T-helper 9 cell (primary cell): ENCODE measurements around the gene CNN2.

ENCODE experiments used
- DNase-seq: peaks from one replicate; pipeline ENCODE4 v3.0.0-alpha.2; 2020

The CNN2 gene

DNA sequence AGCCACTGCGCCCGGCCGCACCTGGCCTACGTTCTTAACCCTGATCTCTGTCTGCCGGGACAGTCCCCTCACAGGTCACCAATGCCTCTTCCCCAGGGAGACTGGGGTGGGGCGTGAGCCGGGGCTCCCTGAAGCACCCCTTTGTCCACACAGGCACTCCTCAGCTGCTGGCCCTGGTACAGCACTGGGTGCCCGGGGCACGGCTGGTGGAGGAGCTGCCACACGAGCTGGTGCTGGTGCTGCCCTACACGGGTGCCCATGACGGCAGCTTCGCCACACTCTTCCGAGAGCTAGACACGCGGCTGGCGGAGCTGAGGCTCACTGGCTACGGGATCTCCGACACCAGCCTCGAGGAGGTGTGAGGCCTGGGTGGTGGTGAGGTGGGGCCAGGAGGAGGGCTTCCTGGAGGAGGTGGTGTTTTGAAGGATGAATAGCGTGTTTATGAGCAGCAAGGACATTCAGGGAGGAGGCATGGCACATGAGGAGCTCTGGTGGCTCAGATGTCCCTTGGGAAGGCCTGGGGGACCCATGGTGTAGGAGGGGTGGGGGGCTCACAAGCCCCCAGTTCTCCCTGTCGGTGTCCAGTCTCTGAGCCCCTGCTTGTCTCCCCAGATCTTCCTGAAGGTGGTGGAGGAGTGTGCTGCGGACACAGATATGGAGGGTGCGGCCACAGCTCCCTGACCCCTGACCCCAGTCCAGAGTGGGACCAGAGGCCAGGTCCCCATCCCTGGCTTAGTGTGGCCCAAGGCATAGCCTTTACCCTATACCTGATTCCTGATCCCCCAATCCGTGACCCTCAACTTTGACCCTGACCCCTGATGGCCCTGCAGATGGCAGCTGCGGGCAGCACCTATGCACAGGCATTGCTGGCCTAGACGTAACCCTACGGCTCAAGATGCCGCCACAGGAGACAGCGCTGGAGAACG, 27.0 kb downstream of the CNN2 start:
- no peak for DNase-seq

GRCh38 chr19:1054102-1055027, 28.0 kb downstream of the CNN2 start:
- DNase-seq = no peak

- no peak for DNase-seq
Observed at GRCh38 chr19:1055028-1055425, 28.6 kb downstream of the CNN2 start.

- DNase-seq = no peak
Observed at GRCh38 chr19:1055886-1056620, 29.6 kb downstream of the CNN2 start.

- DNase-seq = no peak
Observed at GRCh38 chr19:1057176-1057855, 30.9 kb downstream of the CNN2 start.

DNA sequence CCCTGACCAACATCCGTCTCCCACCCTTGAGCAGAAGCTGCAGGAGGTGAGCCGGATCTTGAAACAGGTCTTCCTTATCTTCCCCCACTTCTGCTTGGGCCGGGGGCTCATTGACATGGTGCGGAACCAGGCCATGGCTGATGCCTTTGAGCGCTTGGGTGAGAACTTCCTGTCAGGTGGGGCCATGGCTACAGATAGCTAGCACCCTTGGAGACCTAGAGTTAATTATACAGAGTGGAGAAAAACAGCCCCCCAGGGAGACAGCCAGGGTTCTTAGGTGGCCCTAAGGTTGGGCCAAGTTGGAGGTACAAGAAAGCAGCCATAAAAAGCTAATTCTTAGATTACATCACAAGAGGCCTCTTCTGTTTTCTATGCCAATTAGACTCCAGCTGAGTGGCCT, 31.7 kb downstream of the CNN2 start:
- DNase-seq = no peak

DNA sequence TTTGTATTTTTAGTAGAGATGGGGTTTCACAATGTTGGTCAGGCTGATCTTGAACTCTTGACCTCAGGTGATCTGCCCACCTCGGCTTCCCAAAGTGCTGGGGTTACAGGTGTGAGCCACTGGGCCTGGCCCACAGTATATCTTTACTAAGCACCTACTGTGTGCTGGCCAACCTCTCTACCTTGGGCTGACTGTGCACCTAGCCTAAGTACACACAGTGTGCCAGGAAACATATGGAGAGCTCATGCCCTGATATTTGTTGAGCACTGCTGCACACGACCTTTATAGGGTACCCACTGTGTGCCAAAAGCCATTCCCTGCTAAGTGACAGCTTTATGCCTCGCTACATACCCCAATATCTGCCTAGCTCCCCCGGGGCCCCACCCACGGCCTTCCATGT, 34.3 kb downstream of the CNN2 start:
- DNase-seq = no peak

DNA sequence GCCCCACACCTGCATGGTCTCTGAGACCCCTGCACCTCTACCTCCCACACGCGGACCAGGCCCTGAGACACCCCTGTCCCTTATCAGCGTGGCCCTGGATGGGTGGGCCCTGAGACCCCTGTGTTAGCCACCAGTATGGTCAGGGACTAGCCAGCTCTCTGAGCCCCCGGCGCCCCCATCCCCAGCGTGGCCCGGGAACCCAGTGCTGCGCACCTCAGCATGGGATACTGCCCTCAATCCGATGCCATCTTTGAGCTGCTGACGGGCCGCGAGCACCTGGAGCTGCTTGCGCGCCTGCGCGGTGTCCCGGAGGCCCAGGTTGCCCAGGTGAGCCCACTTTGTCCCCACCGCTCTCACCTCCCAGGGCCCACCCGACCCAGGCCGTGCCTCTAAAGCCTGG, 35.6 kb downstream of the CNN2 start:
- DNase-seq = no peak

DNA sequence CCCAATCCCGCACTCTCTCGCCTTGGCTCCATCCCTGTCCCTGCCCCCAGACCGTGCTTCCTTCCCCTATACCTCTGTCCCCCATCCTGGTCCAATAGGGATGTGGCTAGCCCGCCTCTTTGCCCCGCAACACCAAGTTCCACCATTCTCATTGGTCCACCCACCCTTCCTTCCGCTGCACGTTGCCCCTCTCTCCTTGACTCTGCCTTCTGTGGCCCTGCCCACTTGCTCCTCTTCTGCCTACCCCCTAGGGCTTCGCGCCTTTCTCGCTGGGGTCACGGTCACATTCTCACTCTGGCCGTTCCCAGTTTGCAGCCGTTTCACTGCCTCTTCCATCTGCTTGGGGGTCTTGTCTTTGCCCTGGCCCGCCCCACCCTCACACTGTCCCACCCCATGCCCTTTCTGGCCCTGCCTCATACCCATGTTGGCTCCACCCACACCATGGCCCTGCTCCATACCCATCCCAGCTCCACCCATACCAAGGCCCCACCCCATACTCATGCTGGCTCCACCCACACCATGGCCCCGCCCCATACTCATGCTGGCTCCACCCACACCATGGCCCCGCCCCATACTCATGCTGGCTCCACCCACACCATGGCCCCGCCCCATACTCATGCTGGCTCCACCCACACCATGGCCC, 36.1 kb downstream of the CNN2 start:
- no peak for DNase-seq

DNA sequence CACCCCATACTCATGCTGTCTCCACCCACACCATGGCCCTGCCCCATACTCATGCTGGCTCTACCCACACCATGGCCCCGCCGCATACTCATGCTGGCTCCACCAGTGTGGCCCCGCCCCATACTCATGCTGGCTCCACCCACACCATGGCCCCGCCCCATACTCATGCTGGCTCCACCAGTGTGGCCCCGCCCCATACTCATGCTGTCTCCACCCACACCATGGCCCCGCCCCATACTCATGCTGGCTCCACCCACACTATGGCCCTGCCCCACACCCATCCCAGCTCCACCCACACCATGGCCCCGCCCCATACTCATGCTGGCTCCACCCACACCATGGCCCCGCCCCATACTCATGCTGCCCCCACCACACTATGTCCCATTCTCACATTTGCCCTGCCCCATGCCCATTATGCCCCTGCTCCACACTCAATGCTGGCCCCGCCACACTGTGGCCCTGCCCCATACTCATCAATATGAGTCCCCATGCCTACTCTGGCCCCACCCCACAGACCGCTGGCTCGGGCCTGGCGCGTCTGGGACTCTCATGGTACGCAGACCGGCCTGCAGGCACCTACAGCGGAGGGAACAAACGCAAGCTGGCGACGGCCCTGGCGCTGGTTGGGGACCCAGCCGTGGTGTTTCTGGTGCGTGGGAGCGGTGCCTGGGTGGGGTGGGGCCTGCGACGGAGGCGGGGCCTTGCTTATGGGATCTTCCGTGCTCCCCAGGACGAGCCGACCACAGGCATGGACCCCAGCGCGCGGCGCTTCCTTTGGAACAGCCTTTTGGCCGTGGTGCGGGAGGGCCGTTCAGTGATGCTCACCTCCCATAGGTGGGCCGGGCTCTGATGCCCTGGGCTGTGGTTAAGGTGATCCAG, 36.9 kb downstream of the CNN2 start:
- peak; percentile 60 for DNase-seq

- no peak for DNase-seq
Observed at GRCh38 chr19:1063909-1064660, 37.7 kb downstream of the CNN2 start.

DNA sequence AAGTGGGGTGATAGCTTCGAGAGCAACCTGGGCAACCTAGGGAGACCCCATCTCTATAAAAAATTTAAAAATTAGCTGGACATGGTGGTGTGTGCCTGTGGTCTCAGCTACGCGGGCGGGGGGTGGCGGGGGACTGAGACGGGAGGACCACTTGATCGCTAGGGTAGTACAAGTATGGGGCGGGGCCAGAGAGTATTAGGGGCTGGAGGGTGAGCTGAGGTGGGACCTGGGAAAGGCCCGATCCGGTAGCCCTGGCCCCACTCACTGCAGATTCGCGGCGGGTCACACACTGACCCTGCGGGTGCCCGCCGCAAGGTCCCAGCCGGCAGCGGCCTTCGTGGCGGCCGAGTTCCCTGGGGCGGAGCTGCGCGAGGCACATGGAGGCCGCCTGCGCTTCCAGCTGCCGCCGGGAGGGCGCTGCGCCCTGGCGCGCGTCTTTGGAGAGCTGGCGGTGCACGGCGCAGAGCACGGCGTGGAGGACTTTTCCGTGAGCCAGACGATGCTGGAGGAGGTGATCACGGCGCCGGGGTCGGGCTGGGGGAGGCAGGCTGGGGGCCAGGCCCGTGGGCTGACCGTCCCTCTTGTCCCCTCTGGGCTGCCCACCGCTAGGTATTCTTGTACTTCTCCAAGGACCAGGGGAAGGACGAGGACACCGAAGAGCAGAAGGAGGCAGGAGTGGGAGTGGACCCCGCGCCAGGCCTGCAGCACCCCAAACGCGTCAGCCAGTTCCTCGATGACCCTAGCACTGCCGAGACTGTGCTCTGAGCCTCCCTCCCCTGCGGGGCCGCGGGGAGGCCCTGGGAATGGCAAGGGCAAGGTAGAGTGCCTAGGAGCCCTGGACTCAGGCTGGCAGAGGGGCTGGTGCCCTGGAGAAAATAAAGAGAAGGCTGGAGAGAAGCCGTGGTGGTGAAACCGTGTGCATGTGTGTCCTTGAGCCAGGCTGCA, 38.5 kb downstream of the CNN2 start:
- peak; percentile 58 for DNase-seq

DNA sequence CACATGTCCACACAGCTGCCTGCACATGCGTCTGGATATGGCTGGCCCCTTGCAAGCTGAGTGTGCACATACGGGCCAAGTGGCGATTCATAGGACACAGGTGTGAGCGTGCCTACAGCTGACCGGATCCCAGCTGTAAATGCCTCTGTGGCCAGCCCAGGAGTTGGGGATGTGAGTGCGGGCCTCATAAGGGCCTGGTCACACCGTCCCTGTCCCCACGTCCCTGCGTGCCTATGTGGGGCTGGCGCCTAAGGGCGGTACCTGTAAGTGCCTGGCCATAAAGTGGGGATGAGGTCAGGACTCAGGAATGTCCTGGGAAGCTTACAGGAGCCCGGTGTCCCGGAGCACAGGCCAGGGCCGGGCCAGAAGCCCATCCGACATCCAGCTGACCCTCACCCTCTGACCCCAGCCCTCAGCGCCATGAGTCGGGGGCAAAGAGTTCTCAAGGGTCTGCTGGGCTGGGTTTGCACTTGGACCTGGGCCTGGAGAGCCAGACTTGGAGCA, 39.2 kb downstream of the CNN2 start:
- DNase-seq = no peak

- DNase-seq = no peak
Observed at GRCh38 chr19:1066251-1066747, 39.9 kb downstream of the CNN2 start.

GRCh38 chr19:1066748-1067340, 40.4 kb downstream of the CNN2 start, which contains the start of gene ARHGAP45:
TSS of gene ARHGAP45 (plus strand) at chr19:1067167. CDS start at chr19:1067406, 239 bp downstream.
- DNase-seq = peak; percentile 77

DNA sequence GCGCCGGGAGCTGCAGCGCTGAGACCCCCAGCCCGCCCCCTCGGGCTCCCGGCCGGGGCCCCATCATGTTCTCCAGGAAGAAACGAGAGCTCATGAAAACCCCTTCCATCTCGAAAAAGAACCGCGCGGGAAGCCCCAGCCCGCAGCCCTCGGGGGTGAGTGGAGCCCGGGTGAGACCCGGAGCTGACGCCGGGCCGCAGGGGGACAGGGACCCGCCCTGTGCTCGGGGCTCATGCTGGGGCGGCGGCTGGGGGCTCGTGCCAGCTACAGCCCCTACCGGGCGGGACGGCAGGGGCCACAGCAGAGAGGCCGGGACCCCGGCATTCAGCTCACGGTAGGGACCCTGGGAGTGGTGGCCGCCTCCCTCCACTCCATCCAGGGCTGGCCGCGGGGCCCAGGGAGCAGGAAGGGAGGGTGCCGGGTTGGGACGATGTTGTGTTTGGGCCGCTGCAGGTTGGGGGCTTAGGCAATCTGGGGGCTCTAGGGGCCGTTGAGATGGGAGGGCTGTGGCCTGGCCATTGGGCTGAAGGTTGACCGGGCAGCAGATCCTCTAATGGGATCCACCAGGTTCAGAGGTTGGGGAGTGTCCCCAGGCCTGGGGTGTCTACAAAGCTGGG, 41.0 kb downstream of the CNN2 start:
- peak; percentile 73 for DNase-seq
